GM23338 (cell line): ENCODE measurements around the gene ANGPTL7. TPM values are rescaled to one million over a fixed set of nuclear protein-coding genes. Genes with fewer than 3 reads are reported as not detected.

Experiments used
- ATAC-seq: fragments of 200-7000 bp; cut with Tn5 transposase; 3 replicates; pipeline ENCODE4 v1.9.1; 2020
- DNase-seq: peaks from one replicate; pipeline ENCODE4 v3.0.0-alpha.2; 2015; ENCODE audit warnings: low spot score
- H2AFZ ChIP-seq: fragments of 200-600 bp; sonication (generic); 2 replicates; pipeline ENCODE4 v1.8.0; 2016; ENCODE audit warnings: antibody characterized with exemption, mild to moderate bottlenecking, moderate library complexity
- H3F3A ChIP-seq: fragments of 200-600 bp; sonication (generic); replicated peaks from 2 replicates; pipeline ENCODE4 v1.8.0; 2017; ENCODE audit warnings: antibody characterized with exemption, mixed run types, low read depth
- H3K27ac ChIP-seq: fragments of 200-600 bp; sonication (generic); 2 replicates; pipeline ENCODE4 v1.6.1; 2016; ENCODE audit warnings: low read depth
- H3K27me3 ChIP-seq: fragments of 200-600 bp; sonication (generic); 2 replicates; pipeline ENCODE4 v1.8.0; 2016; ENCODE audit warnings: mild to moderate bottlenecking, mixed run types, moderate library complexity; ENCODE audit not compliant: insufficient read depth
- H3K36me3 ChIP-seq: fragments of 200-600 bp; sonication (generic); 2 replicates; pipeline ENCODE4 v1.8.0; 2016; ENCODE audit warnings: mild to moderate bottlenecking; ENCODE audit not compliant: insufficient read depth
- H3K4me1 ChIP-seq: fragments of 200-600 bp; sonication (generic); 2 replicates; pipeline ENCODE4 v1.8.0; 2016; ENCODE audit warnings: mild to moderate bottlenecking, moderate library complexity; ENCODE audit not compliant: insufficient read depth
- H3K4me2 ChIP-seq: fragments of 200-600 bp; sonication (generic); 2 replicates; pipeline ENCODE4 v1.7.1; 2017; ENCODE audit warnings: mixed run types
- H3K4me3 ChIP-seq: fragments of 200-600 bp; sonication (generic); 2 replicates; pipeline ENCODE4 v1.6.1; 2016; ENCODE audit warnings: mixed run types
- H3K79me2 ChIP-seq: fragments of 200-600 bp; sonication (generic); replicated peaks from 2 replicates; pipeline ENCODE4 v1.8.0; 2017; ENCODE audit warnings: mild to moderate bottlenecking; ENCODE audit not compliant: insufficient read depth
- H3K9me2 ChIP-seq: fragments of 200-600 bp; sonication (generic); 2 replicates; pipeline ENCODE4 v1.8.0; 2017; ENCODE audit not compliant: insufficient read depth
- H4K20me1 ChIP-seq: fragments of 200-600 bp; sonication (generic); replicated peaks from 2 replicates; pipeline ENCODE4 v1.8.0; 2017; ENCODE audit warnings: mild to moderate bottlenecking; ENCODE audit not compliant: insufficient read depth
- H3K27ac Mint-ChIP-seq: 2 replicates; pipeline ENCODE4 v1.8.0; 2020; ENCODE audit warnings: inconsistent platforms, mild to moderate bottlenecking, moderate library complexity, mixed read lengths
- H3K27me3 Mint-ChIP-seq: 3 replicates; pipeline ENCODE4 v1.8.0; 2022; ENCODE audit warnings: low read depth, mild to moderate bottlenecking, moderate library complexity, mixed read lengths, inconsistent platforms; ENCODE audit not compliant: insufficient read depth, poor library complexity
- H3K36me3 Mint-ChIP-seq: 3 replicates; pipeline ENCODE4 v1.8.0; 2021; ENCODE audit warnings: low read depth, mild to moderate bottlenecking, inconsistent platforms, moderate library complexity, mixed read lengths
- H3K4me1 Mint-ChIP-seq: 3 replicates; pipeline ENCODE4 v1.8.0; 2020; ENCODE audit warnings: mild to moderate bottlenecking, inconsistent platforms, mixed read lengths
- H3K4me3 Mint-ChIP-seq: 3 replicates; pipeline ENCODE4 v1.8.0; 2021; ENCODE audit warnings: moderate library complexity, mild to moderate bottlenecking, inconsistent platforms, mixed read lengths
- H3K9me3 Mint-ChIP-seq: 3 replicates; pipeline ENCODE4 v1.8.0; 2020; ENCODE audit warnings: moderate library complexity, mild to moderate bottlenecking, inconsistent platforms, mixed read lengths
- CREB1 ChIP-seq: fragments of 250-450 bp; sonication (Bioruptor Pico); IDR thresholded peaks from 2 replicates; pipeline ENCODE4 v1.5.0; 2020; ENCODE audit warnings: low read depth, mild to moderate bottlenecking, moderate library complexity
- EZH2 ChIP-seq: fragments of 200-600 bp; sonication (generic); IDR thresholded peaks from one replicate; pipeline ENCODE4 v1.8.0; 2017; ENCODE audit warnings: antibody characterized with exemption, mild to moderate bottlenecking, low read depth; ENCODE audit not compliant: unreplicated experiment
- EZH2phosphoT487 ChIP-seq: fragments of 200-600 bp; sonication (generic); IDR thresholded peaks from one replicate; pipeline ENCODE4 v1.8.1; 2018; ENCODE audit warnings: antibody characterized with exemption; ENCODE audit not compliant: unreplicated experiment
- JUNB ChIP-seq: IDR thresholded peaks from one replicate; pipeline ENCODE4 v1.6.1; 2016; ENCODE audit warnings: antibody characterized with exemption; ENCODE audit not compliant: unreplicated experiment
- NANOG ChIP-seq: IDR thresholded peaks from 2 replicates; pipeline ENCODE4 v1.6.1; 2016; ENCODE audit warnings: antibody characterized with exemption, borderline replicate concordance
- POLR2AphosphoS5 ChIP-seq: IDR thresholded peaks from 2 replicates; pipeline ENCODE4 v1.6.1; 2016; ENCODE audit warnings: antibody characterized with exemption, low read depth
- STAT1 ChIP-seq: IDR thresholded peaks from one replicate; pipeline ENCODE4 v1.6.1; 2016; ENCODE audit warnings: antibody characterized with exemption; ENCODE audit not compliant: unreplicated experiment
- ZNF114 ChIP-seq: fragments of 250-450 bp; sonication (Bioruptor Pico); IDR thresholded peaks from 2 replicates; pipeline ENCODE4 v1.5.0; 2020; ENCODE audit warnings: mild to moderate bottlenecking, moderate library complexity
- ZNF331 ChIP-seq: fragments of 250-450 bp; sonication (Bioruptor Pico); IDR thresholded peaks from 2 replicates; pipeline ENCODE4 v1.5.0; 2020; ENCODE audit warnings: low read depth, mild to moderate bottlenecking, moderate library complexity
- polyA plus RNA-seq: library from polyadenylated mRNA; unstranded; fragments of >200 nt; fragmentation: Nextera tagmentation; extraction: Ambion mirVana; gene quantifications from 2 replicates; pipeline ENCODE4 v1.2.1, GENCODE V29; 2016
- total RNA-seq: library from RNA; depleted of rRNA; stranded (reverse); fragments of >200 nt; shearing (Covaris generic); gene quantifications from 2 replicates; pipeline ENCODE4 v1.2.3, GENCODE V29; 2014
- TF ChIP-seq, protein P1 (sequence below): IDR thresholded peaks from one replicate; pipeline ENCODE4 v1.6.1; 2018; ENCODE audit warnings: antibody characterized with exemption; ENCODE audit not compliant: unreplicated experiment
- TF ChIP-seq, protein P2 (sequence below): IDR thresholded peaks from 2 replicates; pipeline ENCODE4 v1.6.1; 2016; ENCODE audit warnings: antibody characterized with exemption
- TF ChIP-seq, protein P3 (sequence below), 2 experiments: fragments of 200-600 bp in 1 of 2; sonication (generic) in 1 of 2; conservative IDR thresholded peaks; 2 replicates each; pipeline versions ENCODE4 v1.5.1 to v1.6.1; 2016 to 2017; ENCODE audit warnings: antibody characterized with exemption in 2 of 2, low read depth in 2 of 2, mild to moderate bottlenecking in 2 of 2, moderate library complexity in 1 of 2

The ANGPTL7 gene
- total and polyA plus RNA-seq, 2 experiments from 2014 or later: 0.13 TPM; not detected in 1

DNA sequence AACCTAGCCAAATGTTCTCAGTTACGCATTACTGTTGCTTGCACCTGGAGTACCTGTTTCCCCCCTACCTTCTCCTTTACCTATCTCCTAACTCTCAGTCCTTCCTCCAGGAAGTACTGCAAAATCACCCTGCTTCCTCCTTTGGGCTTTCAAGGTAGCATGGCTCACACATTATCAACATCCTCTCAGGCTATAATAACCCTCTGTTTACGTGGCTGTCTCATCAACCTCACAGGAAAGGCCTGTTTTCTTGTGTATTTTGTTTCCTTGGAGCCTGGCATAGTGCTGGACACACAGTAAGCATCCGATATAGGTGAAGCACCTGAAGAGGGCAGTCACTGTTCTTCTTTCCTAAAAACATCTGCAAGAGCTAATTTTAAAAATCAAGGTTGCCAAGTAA, 32.7 kb upstream of the ANGPTL7 start:
- DNase-seq: no peak
- no peaks in the 10 kb centered on the region for H3K27me3 ChIP-seq
- H3K4me1 ChIP-seq: no peaks in the 10 kb centered on the region
- TF ChIP-seq EZH2: no peak
- no peak overlapping the region for H3K4me3 ChIP-seq
- no peak overlapping the region for H2AFZ ChIP-seq
- no peaks in the 10 kb centered on the region for H3K9me2 ChIP-seq
- no peak for ATAC-seq
- Mint-ChIP-seq H3K4me1 (no peaks in the 10 kb centered on the region), H3K27me3 (peaks cover 4% of the 10 kb centered on the region), H3K36me3 (peaks cover 30% of the 10 kb centered on the region), H3K9me3 (no peaks in the 10 kb centered on the region), H3K4me3 (no peak overlapping the region), H3K27ac (no peak overlapping the region)
- peaks cover 26% of the 10 kb centered on the region for H3K36me3 ChIP-seq
- H3K27ac ChIP-seq: no peak overlapping the region
- H3K79me2 ChIP-seq: no peaks in the 10 kb centered on the region
- H3K4me2 ChIP-seq: no peak overlapping the region
- H3F3A ChIP-seq: 0 out of 2 replicates have a peak, but pooled peaks cover 9% of the 10 kb centered on the region
- H4K20me1 ChIP-seq: no peaks in the 10 kb centered on the region; the same call in 1 of the 2 replicates

DNA sequence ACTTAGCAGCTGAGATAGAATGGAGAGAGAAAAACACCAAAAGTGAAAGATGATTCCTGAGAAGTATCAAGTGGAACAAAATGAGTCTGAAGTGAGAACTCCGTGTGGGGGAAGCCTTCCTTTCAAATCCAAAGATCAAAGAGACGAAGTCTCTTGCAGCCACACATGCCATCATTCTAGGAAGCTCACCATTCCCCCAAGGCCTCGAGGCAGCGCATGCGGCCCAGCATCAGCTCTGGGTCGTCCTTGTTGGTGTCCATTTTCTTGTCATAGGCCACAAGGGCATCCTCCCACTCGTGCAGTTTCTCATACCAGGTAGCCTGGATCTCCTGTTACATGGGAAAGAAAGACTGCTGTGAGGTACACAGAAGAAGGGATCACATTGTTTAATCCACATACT, 32.2 kb upstream of the ANGPTL7 start:
- no peak overlapping the region for H3K4me2 ChIP-seq
- H3K27me3 ChIP-seq: no peaks in the 10 kb centered on the region
- Mint-ChIP-seq H3K27me3 (peaks cover 5% of the 10 kb centered on the region), H3K36me3 (peaks cover 34% of the 10 kb centered on the region), H3K4me3 (no peak overlapping the region), H3K9me3 (no peaks in the 10 kb centered on the region), H3K4me1 (no peaks in the 10 kb centered on the region), H3K27ac (no peak overlapping the region)
- DNase-seq (no peak), ATAC-seq (no peak)
- H4K20me1 ChIP-seq: no peaks in the 10 kb centered on the region; the same call in 1 of the 2 replicates
- H3K4me3 ChIP-seq: no peak overlapping the region
- H3K9me2 ChIP-seq: no peaks in the 10 kb centered on the region
- H3K79me2 ChIP-seq: no peaks in the 10 kb centered on the region
- H3F3A ChIP-seq: 0 out of 2 replicates have a peak, but pooled peaks cover 9% of the 10 kb centered on the region
- H3K36me3 ChIP-seq: peaks cover 26% of the 10 kb centered on the region
- H3K4me1 ChIP-seq: no peaks in the 10 kb centered on the region
- H2AFZ ChIP-seq: no peak overlapping the region
- no peak overlapping the region for H3K27ac ChIP-seq
- TF ChIP-seq ZNF114 (CRISPR knock-in tag) (no peak), CREB1 (no peak), EZH2phosphoT487 (no peak), JUNB (no peak), NANOG (no peak), ZNF331 (CRISPR knock-in tag) (no peak), EZH2 (no peak), POLR2AphosphoS5 (no peak), STAT1 (no peak)
- TF ChIP-seq, protein P1, sequence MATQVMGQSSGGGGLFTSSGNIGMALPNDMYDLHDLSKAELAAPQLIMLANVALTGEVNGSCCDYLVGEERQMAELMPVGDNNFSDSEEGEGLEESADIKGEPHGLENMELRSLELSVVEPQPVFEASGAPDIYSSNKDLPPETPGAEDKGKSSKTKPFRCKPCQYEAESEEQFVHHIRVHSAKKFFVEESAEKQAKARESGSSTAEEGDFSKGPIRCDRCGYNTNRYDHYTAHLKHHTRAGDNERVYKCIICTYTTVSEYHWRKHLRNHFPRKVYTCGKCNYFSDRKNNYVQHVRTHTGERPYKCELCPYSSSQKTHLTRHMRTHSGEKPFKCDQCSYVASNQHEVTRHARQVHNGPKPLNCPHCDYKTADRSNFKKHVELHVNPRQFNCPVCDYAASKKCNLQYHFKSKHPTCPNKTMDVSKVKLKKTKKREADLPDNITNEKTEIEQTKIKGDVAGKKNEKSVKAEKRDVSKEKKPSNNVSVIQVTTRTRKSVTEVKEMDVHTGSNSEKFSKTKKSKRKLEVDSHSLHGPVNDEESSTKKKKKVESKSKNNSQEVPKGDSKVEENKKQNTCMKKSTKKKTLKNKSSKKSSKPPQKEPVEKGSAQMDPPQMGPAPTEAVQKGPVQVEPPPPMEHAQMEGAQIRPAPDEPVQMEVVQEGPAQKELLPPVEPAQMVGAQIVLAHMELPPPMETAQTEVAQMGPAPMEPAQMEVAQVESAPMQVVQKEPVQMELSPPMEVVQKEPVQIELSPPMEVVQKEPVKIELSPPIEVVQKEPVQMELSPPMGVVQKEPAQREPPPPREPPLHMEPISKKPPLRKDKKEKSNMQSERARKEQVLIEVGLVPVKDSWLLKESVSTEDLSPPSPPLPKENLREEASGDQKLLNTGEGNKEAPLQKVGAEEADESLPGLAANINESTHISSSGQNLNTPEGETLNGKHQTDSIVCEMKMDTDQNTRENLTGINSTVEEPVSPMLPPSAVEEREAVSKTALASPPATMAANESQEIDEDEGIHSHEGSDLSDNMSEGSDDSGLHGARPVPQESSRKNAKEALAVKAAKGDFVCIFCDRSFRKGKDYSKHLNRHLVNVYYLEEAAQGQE: no peak
- TF ChIP-seq, protein P2, sequence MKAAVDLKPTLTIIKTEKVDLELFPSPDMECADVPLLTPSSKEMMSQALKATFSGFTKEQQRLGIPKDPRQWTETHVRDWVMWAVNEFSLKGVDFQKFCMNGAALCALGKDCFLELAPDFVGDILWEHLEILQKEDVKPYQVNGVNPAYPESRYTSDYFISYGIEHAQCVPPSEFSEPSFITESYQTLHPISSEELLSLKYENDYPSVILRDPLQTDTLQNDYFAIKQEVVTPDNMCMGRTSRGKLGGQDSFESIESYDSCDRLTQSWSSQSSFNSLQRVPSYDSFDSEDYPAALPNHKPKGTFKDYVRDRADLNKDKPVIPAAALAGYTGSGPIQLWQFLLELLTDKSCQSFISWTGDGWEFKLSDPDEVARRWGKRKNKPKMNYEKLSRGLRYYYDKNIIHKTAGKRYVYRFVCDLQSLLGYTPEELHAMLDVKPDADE: no peak
- TF ChIP-seq, protein P3, sequence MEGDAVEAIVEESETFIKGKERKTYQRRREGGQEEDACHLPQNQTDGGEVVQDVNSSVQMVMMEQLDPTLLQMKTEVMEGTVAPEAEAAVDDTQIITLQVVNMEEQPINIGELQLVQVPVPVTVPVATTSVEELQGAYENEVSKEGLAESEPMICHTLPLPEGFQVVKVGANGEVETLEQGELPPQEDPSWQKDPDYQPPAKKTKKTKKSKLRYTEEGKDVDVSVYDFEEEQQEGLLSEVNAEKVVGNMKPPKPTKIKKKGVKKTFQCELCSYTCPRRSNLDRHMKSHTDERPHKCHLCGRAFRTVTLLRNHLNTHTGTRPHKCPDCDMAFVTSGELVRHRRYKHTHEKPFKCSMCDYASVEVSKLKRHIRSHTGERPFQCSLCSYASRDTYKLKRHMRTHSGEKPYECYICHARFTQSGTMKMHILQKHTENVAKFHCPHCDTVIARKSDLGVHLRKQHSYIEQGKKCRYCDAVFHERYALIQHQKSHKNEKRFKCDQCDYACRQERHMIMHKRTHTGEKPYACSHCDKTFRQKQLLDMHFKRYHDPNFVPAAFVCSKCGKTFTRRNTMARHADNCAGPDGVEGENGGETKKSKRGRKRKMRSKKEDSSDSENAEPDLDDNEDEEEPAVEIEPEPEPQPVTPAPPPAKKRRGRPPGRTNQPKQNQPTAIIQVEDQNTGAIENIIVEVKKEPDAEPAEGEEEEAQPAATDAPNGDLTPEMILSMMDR (conservative IDR thresholded peaks at IDR 0.05; ENCODE audit: low read depth in 2 of 2): no peak
